Fibroblast of pulmonary artery (primary cell): ENCODE results near the gene KCNA1.
A peak's percentile ranks its signal among the peaks of the same experiment; 100 is the strongest.

Source experiments
- DNase-seq: peaks from one replicate; pipeline ENCODE4 v3.0.0-alpha.2; 2010; ENCODE audit warnings: low read depth
- H3K4me3 ChIP-seq: replicated peaks from 2 replicates; pipeline ENCODE4 v1.5.1; 2011; ENCODE audit warnings: low read depth, mild to moderate bottlenecking, control low read depth, low read length, moderate library complexity
- TF ChIP-seq, protein P1 (sequence below): IDR thresholded peaks from 2 replicates; pipeline ENCODE4 v1.5.1; 2011; ENCODE audit warnings: mild to moderate bottlenecking, control low read depth, low read length, inconsistent platforms; ENCODE audit errors: missing control alignments

KCNA1 gene

DNA sequence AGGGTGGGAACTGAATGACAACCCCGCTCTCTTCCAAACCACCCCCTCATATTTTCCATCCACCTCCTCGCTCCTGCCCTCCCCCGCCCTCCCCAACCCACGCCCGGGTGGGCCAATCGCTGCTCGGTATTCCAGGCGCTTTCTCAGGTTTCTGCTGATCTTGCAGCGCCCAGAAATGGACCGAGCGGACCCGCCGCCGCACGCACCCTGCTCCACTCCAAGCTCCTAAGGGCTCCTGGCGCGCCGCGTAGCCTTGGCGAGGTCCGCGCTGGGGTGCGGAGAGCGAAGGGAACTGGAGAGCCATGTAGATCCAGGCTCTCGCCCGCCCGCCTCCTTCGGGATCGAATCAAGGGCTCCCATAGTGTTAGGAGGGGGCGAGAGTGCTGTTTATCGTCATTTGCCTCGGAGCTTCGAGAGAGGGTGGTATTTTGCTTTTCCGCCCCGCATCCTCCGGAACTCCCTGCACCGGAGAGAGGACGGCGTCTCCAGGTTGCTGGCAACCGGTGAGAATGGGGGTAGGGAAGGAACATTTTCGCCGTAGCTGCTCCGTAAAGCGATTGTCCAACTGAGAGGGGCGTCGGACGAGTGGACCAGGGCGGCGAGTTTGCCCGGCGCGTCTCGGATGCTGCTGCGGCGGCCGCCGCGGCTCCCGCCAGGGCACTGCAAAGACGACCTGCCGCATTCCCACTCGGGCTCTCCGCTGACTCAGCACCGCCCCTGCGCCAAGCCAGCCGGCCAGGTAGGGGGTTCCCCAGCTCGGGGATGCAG lies at the start of gene KCNA1:
Gene KCNA1 (plus strand): TSS at position 172 of the 768 bp plus-strand sequence. CDS start 1,474 bp downstream, outside the sequence.
- peak within 1 kb of the TSS; percentile 10 for H3K4me3 ChIP-seq
- TF ChIP-seq, protein P1, sequence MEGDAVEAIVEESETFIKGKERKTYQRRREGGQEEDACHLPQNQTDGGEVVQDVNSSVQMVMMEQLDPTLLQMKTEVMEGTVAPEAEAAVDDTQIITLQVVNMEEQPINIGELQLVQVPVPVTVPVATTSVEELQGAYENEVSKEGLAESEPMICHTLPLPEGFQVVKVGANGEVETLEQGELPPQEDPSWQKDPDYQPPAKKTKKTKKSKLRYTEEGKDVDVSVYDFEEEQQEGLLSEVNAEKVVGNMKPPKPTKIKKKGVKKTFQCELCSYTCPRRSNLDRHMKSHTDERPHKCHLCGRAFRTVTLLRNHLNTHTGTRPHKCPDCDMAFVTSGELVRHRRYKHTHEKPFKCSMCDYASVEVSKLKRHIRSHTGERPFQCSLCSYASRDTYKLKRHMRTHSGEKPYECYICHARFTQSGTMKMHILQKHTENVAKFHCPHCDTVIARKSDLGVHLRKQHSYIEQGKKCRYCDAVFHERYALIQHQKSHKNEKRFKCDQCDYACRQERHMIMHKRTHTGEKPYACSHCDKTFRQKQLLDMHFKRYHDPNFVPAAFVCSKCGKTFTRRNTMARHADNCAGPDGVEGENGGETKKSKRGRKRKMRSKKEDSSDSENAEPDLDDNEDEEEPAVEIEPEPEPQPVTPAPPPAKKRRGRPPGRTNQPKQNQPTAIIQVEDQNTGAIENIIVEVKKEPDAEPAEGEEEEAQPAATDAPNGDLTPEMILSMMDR = no peak
- no peak for DNase-seq

DNA sequence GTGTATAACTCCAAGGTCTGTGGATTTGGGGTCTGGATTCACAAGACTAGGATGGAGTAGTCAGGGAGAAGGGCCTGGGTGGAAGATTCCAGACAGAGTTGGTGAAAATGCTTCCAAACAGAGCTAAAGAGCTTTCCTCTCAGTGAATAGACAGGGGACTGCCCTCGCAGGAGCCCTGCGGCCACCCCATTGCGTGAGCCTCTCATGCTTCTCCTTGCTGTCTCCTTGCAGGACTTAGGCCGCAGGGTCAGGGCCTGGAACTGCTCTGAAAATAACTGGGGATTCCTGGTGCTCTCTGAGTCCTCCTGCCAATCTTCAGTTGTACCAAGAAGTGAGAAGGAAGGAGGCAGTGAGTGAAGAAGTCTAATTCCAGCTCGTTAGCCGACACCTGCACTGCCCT lies 49.0 kb upstream of the KCNA1 start:
- no peak for DNase-seq
- H3K4me3 ChIP-seq = no peak overlapping the region

DNA sequence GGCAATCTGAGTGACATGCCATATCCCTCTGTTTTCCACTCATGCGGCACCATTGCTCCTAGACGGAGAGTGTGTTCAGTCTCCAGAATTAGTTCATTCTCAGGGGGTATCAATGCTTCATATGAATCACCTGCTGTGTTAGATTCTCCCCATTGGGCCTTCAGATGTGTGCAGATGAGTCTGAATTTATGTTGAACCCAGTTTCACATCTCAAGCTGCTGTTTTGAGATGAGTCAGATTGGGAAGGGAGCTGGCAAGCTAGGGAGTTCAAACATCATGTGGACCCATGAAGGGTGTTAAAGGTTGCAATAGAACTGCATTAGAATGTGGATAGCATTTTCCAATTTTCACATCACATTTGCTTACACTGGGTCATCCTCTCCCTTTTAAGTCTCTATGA lies 46.9 kb upstream of the KCNA1 start:
- DNase-seq = no peak
- no peak overlapping the region for H3K4me3 ChIP-seq
- TF ChIP-seq, protein P1 = no peak

More for the DNA sequence above, 49.0 kb upstream of the KCNA1 start:
- TF ChIP-seq, protein P1 = no peak

DNA sequence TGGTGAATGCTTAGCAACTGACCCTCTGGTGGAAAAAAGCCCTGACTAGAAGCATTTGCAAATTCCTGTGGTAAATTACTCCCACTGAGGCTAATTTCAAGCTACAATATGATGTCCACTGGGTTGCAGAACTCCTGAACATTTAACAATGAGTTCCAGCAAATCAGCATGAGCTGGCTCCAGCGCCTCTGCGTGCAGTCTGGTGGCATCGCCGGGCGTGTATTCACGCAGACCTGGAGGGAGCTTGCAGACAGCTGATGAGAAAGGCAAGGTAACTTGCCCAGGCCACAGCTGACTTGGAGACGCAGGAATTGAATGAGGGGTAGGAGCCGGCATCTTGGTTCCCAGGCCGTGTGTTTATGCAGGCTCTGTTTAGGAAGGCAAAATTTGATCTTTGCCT lies 45.1 kb upstream of the KCNA1 start:
- H3K4me3 ChIP-seq = no peak overlapping the region
- TF ChIP-seq, protein P1 = no peak

DNA sequence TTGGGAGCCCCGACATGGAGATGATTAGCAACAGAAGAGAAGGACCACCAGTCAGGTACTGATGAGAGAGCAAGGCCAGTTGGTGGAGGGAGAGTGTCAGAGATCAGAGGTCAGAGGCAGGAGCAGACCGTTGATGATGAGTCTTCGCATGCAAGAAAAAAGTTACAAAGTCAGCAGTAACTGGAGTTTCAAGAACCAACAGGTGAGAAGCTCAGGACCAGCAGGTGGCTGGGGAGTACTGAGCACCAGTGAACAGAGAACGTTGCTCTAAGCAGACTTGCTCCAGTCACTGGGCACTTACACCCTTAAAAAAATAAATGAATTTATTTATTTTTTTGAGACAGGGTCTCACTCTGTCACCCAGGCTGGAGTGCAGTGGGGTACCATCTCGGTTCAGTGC lies 44.5 kb upstream of the KCNA1 start:
- no peak for DNase-seq
- no peak overlapping the region for H3K4me3 ChIP-seq
- TF ChIP-seq, protein P1 = no peak

More for the DNA sequence above, 45.1 kb upstream of the KCNA1 start:
- DNase-seq = no peak

DNA sequence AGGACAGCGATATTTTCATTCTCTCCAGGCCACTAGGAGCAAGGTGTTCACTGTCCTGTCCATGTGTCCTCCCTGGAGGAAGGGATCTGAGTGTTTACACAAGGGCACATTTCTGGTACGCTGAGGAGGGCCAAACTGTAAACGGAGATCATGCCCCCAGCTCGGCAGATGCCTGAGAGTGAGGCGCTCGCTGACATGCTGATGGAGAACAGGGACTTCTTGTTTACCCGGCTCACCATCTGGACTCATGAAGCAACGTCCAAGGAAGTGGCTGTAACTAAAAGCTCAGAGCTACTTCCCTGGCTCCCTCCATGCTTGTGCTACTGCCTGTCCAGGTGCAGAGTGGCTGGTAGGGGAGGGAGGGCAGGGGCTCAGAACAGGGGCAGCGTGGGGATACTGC lies 43.4 kb upstream of the KCNA1 start:
- H3K4me3 ChIP-seq = no peak overlapping the region
- no peak for DNase-seq
- TF ChIP-seq, protein P1 = no peak

DNA sequence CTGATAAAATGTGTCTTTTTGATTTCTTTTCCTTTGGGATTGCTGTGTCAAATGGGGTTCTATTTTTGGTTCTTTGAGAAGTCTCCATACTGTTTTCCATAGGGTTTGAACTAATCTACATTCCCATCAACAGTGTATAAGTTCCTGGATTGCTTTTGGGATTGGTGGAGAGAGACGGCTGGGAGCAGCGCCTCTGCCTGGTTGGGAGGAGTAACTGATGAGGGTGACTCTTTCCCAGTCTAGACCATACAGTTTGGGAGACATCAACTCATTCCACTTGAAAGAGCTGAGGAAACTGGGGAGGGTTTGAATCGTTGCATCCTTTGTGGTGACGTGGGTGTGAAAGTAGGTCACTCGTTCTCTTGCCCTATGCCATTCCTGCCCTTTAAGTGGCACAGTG lies 42.3 kb upstream of the KCNA1 start:
- DNase-seq = no peak
- TF ChIP-seq, protein P1 = no peak
- no peak overlapping the region for H3K4me3 ChIP-seq
